Spleen (tissue), 11 donors: ENCODE results near the gene RNFT2. TPM values are rescaled to one million over a fixed set of nuclear protein-coding genes. Genes with fewer than 3 reads are reported as not detected.

Experiments used
- DNase-seq: peaks from one replicate; pipeline ENCODE4 v3.0.0-alpha.2; 2020
- H3K27ac ChIP-seq, 8 donors: fragments of 200-600 bp; sonication (generic) in 7 of 8; 1 replicate in 4 of 8; 2 replicates in 4 of 8; pipeline versions ENCODE4 v1.5.0 to v1.8.0; 2016 to 2021; ENCODE audit warnings: inconsistent platforms in 4 of 8, mild to moderate bottlenecking in 4 of 8, moderate library complexity in 1 of 8
- H3K27me3 ChIP-seq, 7 donors: fragments of 200-600 bp; sonication (generic) in 6 of 7; replicated peaks in 1 of 7; 1 replicate in 4 of 7; 2 replicates in 3 of 7; pipeline versions ENCODE4 v1.5.0 to v1.8.0; 2016 to 2021; ENCODE audit warnings: inconsistent platforms in 3 of 7, mild to moderate bottlenecking in 1 of 7
- H3K36me3 ChIP-seq, 6 donors: fragments of 200-600 bp; sonication (generic) in 5 of 6; 1 replicate in 4 of 6; 2 replicates in 2 of 6; pipeline versions ENCODE4 v1.5.0 to v1.8.0; 2016 to 2021; ENCODE audit warnings: inconsistent platforms in 2 of 6
- H3K4me1 ChIP-seq, 6 donors: fragments of 200-600 bp; sonication (generic) in 5 of 6; 1 replicate in 3 of 6; 2 replicates in 3 of 6; pipeline versions ENCODE4 v1.5.0 to v1.8.0; 2016 to 2021; ENCODE audit warnings: inconsistent platforms in 3 of 6
- H3K4me3 ChIP-seq, 8 donors: fragments of 200-600 bp; sonication (generic) in 7 of 8; 1 replicate in 4 of 8; 2 replicates in 4 of 8; pipeline versions ENCODE4 v1.5.0 to v1.8.0; 2016 to 2021; ENCODE audit warnings: inconsistent platforms in 4 of 8, mild to moderate bottlenecking in 4 of 8, moderate library complexity in 2 of 8
- H3K9me3 ChIP-seq, 8 donors: fragments of 200-600 bp; sonication (generic) in 7 of 8; 1 replicate in 4 of 8; 2 replicates in 4 of 8; pipeline versions ENCODE4 v1.5.0 to v1.8.0; 2016 to 2021; ENCODE audit warnings: inconsistent platforms in 4 of 8
- CTCF ChIP-seq, 11 experiments: fragments of 200-600 bp in 7 of 11; fragments of 450-650 bp in 4 of 11; sonication (generic) in 4 of 11; IDR thresholded peaks in 8 of 11; conservative IDR thresholded peaks in 3 of 11; 1 replicate in 7 of 11; 2 replicates in 4 of 11; pipeline versions ENCODE4 v1.4.0 to v1.8.0; 2016 to 2021; ENCODE audit warnings: antibody characterized with exemption in 11 of 11, inconsistent platforms in 4 of 11, mild to moderate bottlenecking in 1 of 11
- POLR2A ChIP-seq, 3 donors: fragments of 450-650 bp; IDR thresholded peaks; one replicate each; pipeline ENCODE4 v1.5.1; 2017; ENCODE audit warnings: antibody characterized with exemption in 3 of 3, mild to moderate bottlenecking in 1 of 3
- POLR2AphosphoS5 ChIP-seq, 3 donors: sonication (generic); formaldehyde crosslinking; IDR thresholded peaks; one replicate each; pipeline ENCODE4 v1.5.1; 2017; ENCODE audit warnings: antibody characterized with exemption in 3 of 3
- WGBS, 5 donors: extraction: QIAGEN DNeasy Blood & Tissue Kit in 3 of 5; methylation state at CpG; one replicate each; pipeline versions ENCODE4 v1.1.5 to v1.1.7; 2013 to 2018; 5-methylcytosine and 5-hydroxymethylcytosine counted together
- intact Hi-C: fragments of 100-400 bp; cut with DNase I; formaldehyde crosslinking; loops from one replicate; pipeline ENCODE4 v1.15.0; 2023; ENCODE audit warnings: low total_unique reads
- polyA plus RNA-seq, 3 donors: library from polyadenylated mRNA; stranded (reverse); fragments of 200-250 nt; gene quantifications; one replicate each; pipeline ENCODE4 v1.2.1, GENCODE V29; 2013
- total RNA-seq, 7 donors: library from RNA; depleted of rRNA in 3 of 7; stranded (reverse); fragments of >200 nt in 3 of 7; fragmentation: NEBNext Ultra II Directional in 4 of 7; extraction: Animal tissue kit (Norgen Biotek cat#: 25700) in 4 of 7; gene quantifications; one replicate each; pipeline versions ENCODE4 v1.1.0 to v1.2.1, GENCODE V29; 2016 to 2021
- donor health status: healthy with polysubstance abuse.
- donor health status: DM: no; HTN: no; CAD: no; lungs with moderate emphysema.
- donor health status: DM: no; HTN: no; CAD: no.
- donor health status: Bipolar disorder and iron deficiency.
- donor health status: healthy.
- donor health status: DM: no; HTN: no; CAD: no.
- donor health status: DM: yes; HTN: yes; CAD: no.

Gene RNFT2
- total and polyA plus RNA-seq, 10 donors: 1.9 to 6.0 (median 3.8) TPM

DNA sequence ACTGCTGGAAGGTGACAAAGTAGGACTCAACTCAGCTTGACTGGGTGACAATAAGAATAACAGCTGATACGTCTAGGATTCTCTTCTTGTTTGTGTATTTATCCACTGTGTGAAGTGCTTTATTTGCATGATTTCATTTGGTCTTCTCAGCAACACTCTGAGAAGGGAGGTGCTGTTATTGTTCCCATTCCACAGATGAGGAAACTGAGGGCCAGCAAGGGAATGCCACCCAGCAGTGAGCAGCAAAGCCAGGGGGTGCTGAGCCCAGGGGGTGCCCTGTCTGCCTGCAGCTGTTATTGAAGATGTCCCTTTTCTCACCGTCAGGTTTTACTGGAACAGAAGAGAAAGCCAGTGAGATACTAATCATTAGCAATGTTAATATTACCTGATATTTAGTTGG is 62.8 kb downstream of the RNFT2 start:
- Histone ChIP-seq H3K27me3 (no peaks in the 10 kb centered on the region), H3K27ac (no peak overlapping the region), H3K4me1 (peaks cover 0 to 9% (median 0%) of the 10 kb centered on the region in 6 donors), H3K9me3 (peaks cover 0 to 27% (median 22%) of the 10 kb centered on the region in 8 donors), H3K36me3 (no peaks in the 10 kb centered on the region), H3K4me3 (no peak overlapping the region)
- intact Hi-C loops: no loop called here
- TF ChIP-seq POLR2AphosphoS5 (IDR thresholded peaks at IDR 0.05): no peak
- no peak for TF ChIP-seq CTCF (IDR thresholded peaks at IDR 0.05 in 8 of 11, conservative IDR thresholded peaks at IDR 0.05 in 3 of 11)
- no peak for TF ChIP-seq POLR2A (IDR thresholded peaks at IDR 0.05)
- WGBS, 5 donors: 76 to 86% (median 80%) methylated on average over 2 of the region's 2 CpGs
- DNase-seq: no peak

- no peaks in the 10 kb centered on the region for H3K27me3 ChIP-seq
- H3K4me1 ChIP-seq: peaks cover 0 to 9% (median 0%) of the 10 kb centered on the region in 6 donors
- H3K4me3 ChIP-seq: no peak overlapping the region
- TF ChIP-seq POLR2AphosphoS5 (IDR thresholded peaks at IDR 0.05) (no peak), CTCF (IDR thresholded peaks at IDR 0.05 in 8 of 11, conservative IDR thresholded peaks at IDR 0.05 in 3 of 11) (no peak), POLR2A (IDR thresholded peaks at IDR 0.05) (no peak)
- H3K9me3 ChIP-seq: peaks cover 0 to 27% (median 22%) of the 10 kb centered on the region in 8 donors
- H3K27ac ChIP-seq: no peak overlapping the region
- WGBS, 5 donors: 90 to 93% (median 92%) methylated on average over 3 of the region's 3 CpGs
- DNase-seq: no peak
- H3K36me3 ChIP-seq: no peaks in the 10 kb centered on the region
- intact Hi-C loops: no loop called here
These were observed 63.9 kb downstream of the RNFT2 start for GRCh38 chr12:116802018-116802417.

- peaks cover 0 to 9% (median 0%) of the 10 kb centered on the region in 6 donors for H3K4me1 ChIP-seq
- no peak overlapping the region for H3K4me3 ChIP-seq
- 31 to 47% (median 41%) methylated on average over 7 of the region's 7 CpGs for WGBS, 5 donors
- peak overlapping the region in 3 of 8 donors; percentile 51 to 67 (median 60) for H3K27ac ChIP-seq
- H3K9me3 ChIP-seq: peaks cover 0 to 21% (median 19%) of the 10 kb centered on the region in 8 donors
- intact Hi-C loops: no loop called here
- DNase-seq: peak; percentile 33
- H3K36me3 ChIP-seq: no peaks in the 10 kb centered on the region
- H3K27me3 ChIP-seq: no peaks in the 10 kb centered on the region
- TF ChIP-seq POLR2A (IDR thresholded peaks at IDR 0.05) (no peak), POLR2AphosphoS5 (IDR thresholded peaks at IDR 0.05) (peak in 1 of 3 donors; percentile 24)
These were observed 65.1 kb downstream of the RNFT2 start for GRCh38 chr12:116803013-116803736.

GRCh38 chr12:116804051-116804450 is 65.9 kb downstream of the RNFT2 start:
- Histone ChIP-seq H3K36me3 (no peaks in the 10 kb centered on the region), H3K4me3 (no peak overlapping the region), H3K27me3 (no peaks in the 10 kb centered on the region), H3K4me1 (peaks cover 0 to 9% (median 0%) of the 10 kb centered on the region in 6 donors), H3K9me3 (peaks cover 0 to 12% (median 10%) of the 10 kb centered on the region in 8 donors), H3K27ac (peak overlapping the region in 3 of 8 donors; percentile 51 to 67 (median 60))
- no peak for DNase-seq
- no peak for TF ChIP-seq POLR2AphosphoS5 (IDR thresholded peaks at IDR 0.05)
- TF ChIP-seq CTCF (IDR thresholded peaks at IDR 0.05 in 8 of 11, conservative IDR thresholded peaks at IDR 0.05 in 3 of 11): no peak
- WGBS, 5 donors: 0 to 35% (median 0%) methylated on average over 1 of the region's 1 CpG
- intact Hi-C loops: no loop called here
